ENCODE results near the gene KLK3.

The KLK3 gene

DNA sequence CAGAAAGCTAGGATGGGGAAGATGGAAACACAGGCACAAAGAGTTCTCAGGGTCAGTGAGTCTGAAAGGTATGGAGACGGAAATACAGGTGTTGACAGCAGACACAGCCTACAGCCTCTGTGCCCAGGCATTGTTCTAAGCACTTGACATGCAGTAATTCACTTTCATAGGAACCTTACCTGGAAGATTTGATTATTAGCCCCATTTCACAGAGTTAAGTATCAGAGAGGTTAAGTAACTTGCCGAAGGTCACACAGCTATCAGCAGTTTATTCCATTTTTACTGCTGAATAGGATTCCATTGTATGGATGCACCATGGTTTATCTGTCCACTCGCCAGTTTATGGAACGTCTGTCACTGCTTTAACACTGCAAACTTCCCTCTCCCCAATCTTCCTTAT, 43.3 kb downstream of the KLK3 start:
- no peak for DNase-seq (ENCODE audit: low read depth in 3 of 3)

DNA sequence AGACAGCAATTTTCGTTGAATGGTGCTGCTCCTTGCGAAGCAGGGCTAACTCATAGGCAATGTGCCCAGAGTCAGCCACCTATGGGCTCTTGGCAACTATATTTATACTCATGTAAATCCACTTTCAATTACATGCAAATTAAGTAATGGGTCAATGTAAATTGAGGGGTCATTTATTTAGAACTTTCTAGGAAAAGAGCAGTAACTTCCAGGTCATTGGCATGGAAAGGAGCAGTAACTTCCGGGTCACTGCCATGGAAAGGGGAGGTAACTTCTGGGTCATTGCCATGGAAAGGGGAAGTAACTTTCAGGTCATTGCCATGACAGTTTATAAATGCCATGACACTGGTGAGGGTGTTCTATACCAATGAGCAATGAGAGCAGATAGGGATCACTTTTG, 44.9 kb downstream of the KLK3 start:
- no peak for DNase-seq (ENCODE audit: low read depth in 3 of 3)

DNA sequence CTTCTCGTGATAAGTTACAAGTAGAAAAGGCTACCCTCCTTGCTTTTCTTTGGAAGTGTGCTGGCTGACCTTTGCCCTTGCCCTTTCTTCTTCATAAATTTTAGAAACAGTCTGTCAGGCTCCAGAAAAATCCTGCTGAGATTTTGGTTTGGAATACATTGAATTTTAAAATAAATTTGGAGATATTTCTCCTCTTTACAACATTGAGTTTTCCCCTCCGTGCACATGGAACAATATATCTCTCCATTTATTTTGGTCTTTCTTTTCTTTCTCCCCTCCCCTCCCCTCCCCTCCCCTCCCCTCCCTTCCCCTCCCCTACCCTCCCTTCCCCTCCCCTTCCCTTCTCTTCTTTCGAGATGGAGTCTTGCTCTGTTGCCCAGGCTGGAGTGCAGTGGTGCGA, 47.9 kb downstream of the KLK3 start:
- DNase-seq (ENCODE audit: low read depth in 3 of 3): no peak

DNA sequence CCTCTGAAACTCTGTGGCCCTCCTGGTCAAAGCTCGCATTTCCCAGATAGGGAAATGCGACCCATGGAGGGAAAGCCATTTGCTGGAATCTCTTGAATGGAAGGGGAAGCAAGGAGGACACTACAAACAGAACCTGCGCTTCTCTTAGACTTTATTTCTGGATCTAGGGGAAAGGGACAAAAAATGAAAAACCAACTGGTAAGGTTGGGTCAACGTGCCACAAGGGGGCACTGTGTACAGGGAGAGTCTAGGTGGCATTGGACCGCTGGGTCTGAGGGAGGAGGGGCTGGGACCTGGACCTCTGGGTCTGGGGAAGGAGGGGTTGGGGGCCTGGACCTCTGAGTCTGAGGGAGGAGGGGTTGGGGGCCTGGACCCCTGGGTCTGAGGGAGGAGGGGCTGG, 51.5 kb downstream of the KLK3 start:
- peak in 1 of 3 experiments; percentile 31 for DNase-seq (ENCODE audit: low read depth in 3 of 3)

DNA sequence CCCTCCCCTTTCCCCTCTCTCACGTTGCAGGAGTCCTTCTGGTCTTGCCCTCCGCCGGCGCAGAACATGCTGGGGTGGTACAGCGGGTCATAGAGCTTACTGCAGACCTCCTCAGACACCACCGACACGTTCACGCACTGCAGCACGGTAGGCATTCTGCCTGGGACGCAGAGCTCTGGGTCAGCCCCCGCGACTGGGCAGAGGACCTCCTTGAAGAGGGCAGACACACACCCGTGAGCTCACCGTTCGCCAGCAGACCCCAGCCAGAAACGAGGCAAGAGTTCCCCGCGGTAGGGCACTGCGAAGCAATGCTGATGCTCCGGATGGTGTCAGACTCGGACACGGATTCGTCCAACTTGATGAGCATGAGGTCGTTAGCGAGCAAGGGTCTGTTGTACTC, 53.6 kb downstream of the KLK3 start:
- DNase-seq (ENCODE audit: low read depth in 3 of 3): no peak

DNA sequence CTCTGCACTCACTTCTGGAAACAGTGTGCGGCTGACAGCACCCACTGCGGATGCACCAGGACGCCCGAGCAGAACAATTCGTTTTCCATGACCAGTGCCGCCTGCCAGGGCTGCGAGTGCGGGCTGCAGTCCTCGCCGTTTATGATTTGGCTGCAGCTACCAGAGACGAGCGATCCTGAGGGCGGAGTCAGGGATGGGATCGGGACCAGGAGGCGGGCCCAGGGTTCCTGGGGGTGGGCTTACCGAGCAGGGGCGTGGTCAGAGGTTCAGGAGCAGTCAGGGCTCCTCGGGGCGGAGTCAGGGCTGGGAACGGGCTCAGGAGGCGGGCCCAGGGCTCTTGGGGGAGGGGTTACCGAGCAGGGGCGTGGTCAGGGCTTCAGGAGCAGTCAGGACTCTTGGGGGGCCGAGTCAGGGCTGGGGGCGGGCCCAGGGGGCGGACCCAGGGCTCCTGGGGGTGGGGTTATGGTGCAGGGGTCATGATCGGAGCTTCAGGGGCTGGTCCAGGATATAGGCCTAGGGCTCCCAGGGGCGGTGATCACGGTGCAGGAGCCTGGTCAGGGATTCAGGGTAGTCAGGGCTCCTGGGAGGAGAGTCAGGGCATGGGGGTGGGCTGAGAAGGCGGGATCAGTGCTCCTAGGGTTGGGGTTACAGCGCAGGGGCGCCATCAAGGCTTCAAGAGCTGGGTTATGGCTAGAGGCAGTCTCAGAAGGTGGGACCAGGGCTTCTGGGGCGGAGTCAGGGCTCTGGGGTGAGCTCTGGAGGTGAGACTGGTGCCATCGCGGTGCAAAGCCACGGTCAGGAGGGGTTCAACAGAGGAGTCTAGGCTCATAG, 54.7 kb downstream of the KLK3 start:
- DNase-seq (ENCODE audit: low read depth in 3 of 3): peak in 1 of 3 experiments; percentile 51

All from stimulated activated CD4-positive, alpha-beta T cell treated with anti-CD3 and anti-CD28 coated beads, TNF-alpha, amount 100 ng/mL, for 24 hours (primary cell).